ENCODE results near the gene IFT43. TPM values are rescaled to one million over a fixed set of nuclear protein-coding genes. Genes with fewer than 3 reads are reported as not detected.

The IFT43 gene
- total RNA-seq, 1 experiment from 2014 or later = 18.6 TPM

- WGBS (ENCODE audit: extremely low coverage, insufficient read length, low lambda C conversion rate) = no CpG with 5 or more reads among the region's 3 CpGs
- TF ChIP-seq, protein P1, sequence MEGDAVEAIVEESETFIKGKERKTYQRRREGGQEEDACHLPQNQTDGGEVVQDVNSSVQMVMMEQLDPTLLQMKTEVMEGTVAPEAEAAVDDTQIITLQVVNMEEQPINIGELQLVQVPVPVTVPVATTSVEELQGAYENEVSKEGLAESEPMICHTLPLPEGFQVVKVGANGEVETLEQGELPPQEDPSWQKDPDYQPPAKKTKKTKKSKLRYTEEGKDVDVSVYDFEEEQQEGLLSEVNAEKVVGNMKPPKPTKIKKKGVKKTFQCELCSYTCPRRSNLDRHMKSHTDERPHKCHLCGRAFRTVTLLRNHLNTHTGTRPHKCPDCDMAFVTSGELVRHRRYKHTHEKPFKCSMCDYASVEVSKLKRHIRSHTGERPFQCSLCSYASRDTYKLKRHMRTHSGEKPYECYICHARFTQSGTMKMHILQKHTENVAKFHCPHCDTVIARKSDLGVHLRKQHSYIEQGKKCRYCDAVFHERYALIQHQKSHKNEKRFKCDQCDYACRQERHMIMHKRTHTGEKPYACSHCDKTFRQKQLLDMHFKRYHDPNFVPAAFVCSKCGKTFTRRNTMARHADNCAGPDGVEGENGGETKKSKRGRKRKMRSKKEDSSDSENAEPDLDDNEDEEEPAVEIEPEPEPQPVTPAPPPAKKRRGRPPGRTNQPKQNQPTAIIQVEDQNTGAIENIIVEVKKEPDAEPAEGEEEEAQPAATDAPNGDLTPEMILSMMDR (conservative IDR thresholded peaks at IDR 0.05) = no peak
- no peak overlapping the region for H2BK20ac ChIP-seq (ENCODE audit: low read depth, low read length, poor library complexity, severe bottlenecking)
- Mint-ChIP-seq H3K27me3 (ENCODE audit: low read depth) (no peaks in the 10 kb centered on the region; the same call in 1 of the 2 replicates), H3K4me1 (no peaks in the 10 kb centered on the region), H3K9me3 (peaks cover 7 to 9% of the 10 kb centered on the region in 2 experiments), H3K36me3 (ENCODE audit: insufficient read depth in 1 of 3, low read depth in 3 of 3) (peaks cover 23 to 42% (median 28%) of the 10 kb centered on the region in 3 experiments), H3K27ac (no peak overlapping the region), H3K4me3 (no peak overlapping the region)
- H3K79me1 ChIP-seq (ENCODE audit: insufficient read depth, low read depth, low read length, poor library complexity, severe bottlenecking) = no peaks in the 10 kb centered on the region
- no peak overlapping the region for H2AFZ ChIP-seq (ENCODE audit: low read length)
- H4K8ac ChIP-seq (replicated peaks; ENCODE audit: insufficient read length, low read depth, low read length) = no peak overlapping the region
- no peaks in the 10 kb centered on the region for H3K9me3 ChIP-seq (ENCODE audit: control insufficient read depth, low read depth, low read length)
- H4K91ac ChIP-seq (ENCODE audit: insufficient read length, low read depth, low read length) = no peak overlapping the region
- no peak overlapping the region for H3K23ac ChIP-seq (ENCODE audit: insufficient read length, low read depth, low read length)
- no peaks in the 10 kb centered on the region for H3K4me1 ChIP-seq (ENCODE audit: insufficient read depth, low read length)
- H3K79me2 ChIP-seq (ENCODE audit: insufficient read depth, low read length) = no peaks in the 10 kb centered on the region
- H3K27ac ChIP-seq (ENCODE audit: insufficient read length, low read depth, low read length) = no peak overlapping the region
- H3K9ac ChIP-seq (ENCODE audit: extremely low read depth, insufficient read length, low read length) = no peak overlapping the region
- no peak overlapping the region for H3K4ac ChIP-seq (ENCODE audit: low read depth, low read length)
- H3T11ph ChIP-seq (ENCODE audit: low read length) = no peak overlapping the region
- no peak overlapping the region for H3K4me2 ChIP-seq (ENCODE audit: insufficient read depth, insufficient read length, low read length)
- H4K5ac ChIP-seq (ENCODE audit: insufficient read length, low read depth, low read length) = no peak overlapping the region
- H3K27me3 ChIP-seq (ENCODE audit: insufficient read depth, low read length) = no peaks in the 10 kb centered on the region
- H2BK5ac ChIP-seq (ENCODE audit: insufficient read length, low read length) = no peak overlapping the region
- no peaks in the 10 kb centered on the region for H4K20me1 ChIP-seq (ENCODE audit: control insufficient read depth, insufficient read depth, insufficient read length)
- no peak overlapping the region for H3K56ac ChIP-seq (ENCODE audit: insufficient read length, low read depth, low read length)
- no peak overlapping the region for H2BK120ac ChIP-seq (ENCODE audit: low read depth, low read length, poor library complexity, severe bottlenecking)
- H2BK12ac ChIP-seq (ENCODE audit: insufficient read length, low read depth, low read length) = no peak overlapping the region
- no peak overlapping the region for H3K18ac ChIP-seq (ENCODE audit: insufficient read length, low read depth, low read length)
- no peaks in the 10 kb centered on the region for H3K23me2 ChIP-seq (ENCODE audit: insufficient read length, low read depth, low read length, poor library complexity, severe bottlenecking)
- no peak overlapping the region for H2AK5ac ChIP-seq (ENCODE audit: insufficient read length, low read length)
- no peak overlapping the region for H3K14ac ChIP-seq (ENCODE audit: insufficient read depth, low read length)
- no peak overlapping the region for H2BK15ac ChIP-seq (ENCODE audit: low read depth, low read length)
- no peak for DNase-seq
Observed at GRCh38 chr14:76063327-76063726, 77.8 kb downstream of the IFT43 start.
